Measurements from ENCODE around the gene GJC1.
A peak's percentile ranks its signal among the peaks of the same experiment; 100 is the strongest.

GJC1 gene

DNA sequence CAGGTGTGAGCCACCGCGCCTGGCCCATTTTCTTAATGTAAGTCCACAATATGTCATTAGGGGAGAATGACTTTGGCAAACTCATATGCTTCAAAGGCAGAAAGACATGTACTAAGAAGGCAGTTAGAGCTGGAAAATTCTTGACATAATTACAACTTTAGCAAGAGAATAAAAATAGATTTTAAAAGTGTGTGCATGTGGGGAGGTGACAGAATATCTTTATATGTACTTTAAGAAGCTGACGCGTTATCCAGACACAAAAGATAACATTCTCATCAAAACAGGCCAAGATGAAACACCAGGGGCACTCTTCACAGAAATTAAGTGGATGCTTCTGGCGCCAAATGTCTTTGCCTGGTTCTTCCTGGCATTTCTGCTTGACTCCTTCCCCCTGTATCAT lies 28.2 kb downstream of the GJC1 start:
- DNase-seq (ENCODE audit: low read depth in 2 of 2), result no peak

DNA sequence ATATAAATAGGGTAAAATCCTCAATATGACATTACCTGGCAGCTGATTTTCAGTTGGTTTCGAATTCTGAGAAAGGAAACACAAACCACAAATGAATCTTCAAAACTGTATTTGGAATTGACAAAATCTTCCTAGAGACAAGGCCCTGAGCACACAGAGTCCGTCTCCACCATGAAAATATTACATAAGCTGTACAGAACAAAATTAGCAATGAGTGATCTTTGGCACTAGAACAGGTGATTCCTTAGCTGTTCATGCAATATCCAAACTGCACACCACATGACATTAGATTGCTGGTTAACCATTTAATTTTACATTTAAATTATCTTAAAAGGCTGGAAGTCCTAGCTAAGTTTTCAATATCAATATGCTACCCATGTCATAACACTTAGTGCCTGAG lies 31.7 kb downstream of the GJC1 start:
- DNase-seq (ENCODE audit: low read depth in 2 of 2), result no peak

DNA sequence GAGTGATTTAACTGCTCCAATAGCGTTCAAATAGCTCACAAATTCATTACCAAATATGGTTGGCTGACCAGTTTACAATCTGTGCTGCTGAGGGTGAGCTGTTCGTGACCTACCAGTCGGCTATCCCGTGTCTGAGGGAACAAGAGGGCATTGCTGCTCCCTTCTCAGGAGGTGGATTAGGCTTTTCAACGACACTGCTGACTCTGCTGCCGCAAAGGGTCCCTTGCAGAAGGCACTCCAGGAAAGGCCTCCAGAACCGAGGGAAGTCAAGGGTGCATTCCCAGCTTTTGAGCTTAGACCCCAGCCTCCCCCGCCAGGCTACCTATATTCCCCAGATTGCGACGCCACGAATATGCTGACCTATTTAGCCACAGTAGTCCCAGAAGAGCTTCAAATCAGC lies 32.3 kb downstream of the GJC1 start:
- no peak for DNase-seq (ENCODE audit: low read depth in 2 of 2)

DNA sequence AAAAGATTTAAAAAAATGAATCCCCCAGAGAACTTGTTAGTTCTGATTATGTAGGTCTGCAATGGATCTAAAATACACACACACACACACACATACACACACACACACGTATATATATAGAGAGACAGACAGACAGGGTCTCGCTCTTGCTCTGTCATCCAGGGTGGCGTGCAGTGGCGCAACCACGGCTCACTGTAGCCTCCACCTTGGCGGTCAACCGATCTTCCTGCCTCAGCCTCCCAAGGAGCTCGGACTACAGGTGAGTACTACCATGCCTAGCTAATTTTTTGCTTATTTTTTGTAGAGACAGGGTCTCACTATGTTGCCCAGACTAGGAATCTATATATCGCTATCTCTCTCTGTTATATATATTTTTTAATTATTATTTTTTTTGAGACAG lies 33.4 kb downstream of the GJC1 start:
- DNase-seq (ENCODE audit: low read depth in 2 of 2), result no peak

DNA sequence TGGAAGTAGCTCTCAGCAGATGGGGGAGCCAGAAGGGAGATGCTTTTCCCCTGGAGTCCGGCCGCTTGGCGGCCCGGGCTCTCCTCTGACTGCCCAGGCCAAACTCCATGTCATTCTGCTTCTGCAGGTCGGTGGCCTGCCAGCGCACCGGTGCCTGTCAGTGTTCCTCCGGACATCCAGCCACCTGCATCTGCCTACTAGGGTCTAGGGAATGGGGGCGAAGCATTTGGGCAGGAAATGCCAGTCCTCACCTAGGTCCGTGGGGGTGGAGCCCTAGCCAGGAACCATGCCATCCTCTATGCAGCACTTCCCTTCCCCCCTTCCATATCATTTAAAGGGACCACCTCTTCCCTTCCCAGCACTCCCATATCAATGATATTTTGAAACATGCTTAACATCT lies 34.2 kb downstream of the GJC1 start:
- DNase-seq (ENCODE audit: low read depth in 2 of 2), result no peak

DNA sequence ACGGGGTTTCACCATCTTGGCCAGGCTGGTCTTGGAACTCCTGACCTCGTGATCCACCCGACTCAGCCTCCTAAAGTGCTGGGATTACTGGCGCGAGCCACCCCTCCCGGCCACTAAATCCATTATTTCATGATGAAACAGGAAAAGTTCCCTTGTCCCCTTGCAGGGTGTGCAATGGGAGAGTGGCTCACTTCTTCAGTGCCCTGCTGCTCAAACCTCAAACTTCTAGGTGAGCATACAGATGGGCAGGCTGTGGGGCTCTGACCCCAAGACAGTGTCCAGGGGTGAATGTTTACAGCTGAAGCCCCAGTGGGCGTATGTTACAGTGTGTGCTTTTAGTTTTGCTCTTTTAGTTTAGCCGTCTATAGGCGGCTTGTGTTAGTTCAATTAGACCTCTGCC lies 34.7 kb downstream of the GJC1 start:
- DNase-seq (ENCODE audit: low read depth in 2 of 2), result no peak

DNA sequence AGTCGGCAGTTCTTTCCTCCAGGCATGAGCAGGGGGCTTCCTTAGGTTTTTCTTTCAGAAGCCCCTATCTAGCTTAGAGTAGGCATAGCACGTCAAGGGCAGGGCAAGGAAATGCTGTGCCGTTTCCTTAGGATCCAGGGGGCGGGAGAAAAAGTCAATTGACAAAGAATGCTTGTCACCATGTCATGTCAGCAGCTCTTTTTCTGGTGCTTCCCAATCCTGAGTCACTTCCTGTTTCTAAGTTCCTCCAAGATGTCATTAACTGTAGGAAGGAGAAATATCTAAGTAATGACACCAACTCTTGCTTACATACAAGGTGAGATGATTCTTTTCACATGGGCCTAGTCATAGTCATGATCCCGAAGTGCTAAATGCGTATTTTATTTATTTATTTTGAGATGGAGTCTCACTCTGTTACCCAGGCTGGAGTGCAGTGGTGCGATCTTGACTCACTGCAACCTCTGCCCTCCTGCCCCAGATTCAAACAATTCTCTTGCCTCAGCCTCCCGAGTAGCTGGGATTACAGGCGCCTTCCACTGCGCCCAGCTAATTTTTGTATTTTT lies 35.2 kb downstream of the GJC1 start:
- DNase-seq (ENCODE audit: low read depth in 2 of 2), result no peak

DNA sequence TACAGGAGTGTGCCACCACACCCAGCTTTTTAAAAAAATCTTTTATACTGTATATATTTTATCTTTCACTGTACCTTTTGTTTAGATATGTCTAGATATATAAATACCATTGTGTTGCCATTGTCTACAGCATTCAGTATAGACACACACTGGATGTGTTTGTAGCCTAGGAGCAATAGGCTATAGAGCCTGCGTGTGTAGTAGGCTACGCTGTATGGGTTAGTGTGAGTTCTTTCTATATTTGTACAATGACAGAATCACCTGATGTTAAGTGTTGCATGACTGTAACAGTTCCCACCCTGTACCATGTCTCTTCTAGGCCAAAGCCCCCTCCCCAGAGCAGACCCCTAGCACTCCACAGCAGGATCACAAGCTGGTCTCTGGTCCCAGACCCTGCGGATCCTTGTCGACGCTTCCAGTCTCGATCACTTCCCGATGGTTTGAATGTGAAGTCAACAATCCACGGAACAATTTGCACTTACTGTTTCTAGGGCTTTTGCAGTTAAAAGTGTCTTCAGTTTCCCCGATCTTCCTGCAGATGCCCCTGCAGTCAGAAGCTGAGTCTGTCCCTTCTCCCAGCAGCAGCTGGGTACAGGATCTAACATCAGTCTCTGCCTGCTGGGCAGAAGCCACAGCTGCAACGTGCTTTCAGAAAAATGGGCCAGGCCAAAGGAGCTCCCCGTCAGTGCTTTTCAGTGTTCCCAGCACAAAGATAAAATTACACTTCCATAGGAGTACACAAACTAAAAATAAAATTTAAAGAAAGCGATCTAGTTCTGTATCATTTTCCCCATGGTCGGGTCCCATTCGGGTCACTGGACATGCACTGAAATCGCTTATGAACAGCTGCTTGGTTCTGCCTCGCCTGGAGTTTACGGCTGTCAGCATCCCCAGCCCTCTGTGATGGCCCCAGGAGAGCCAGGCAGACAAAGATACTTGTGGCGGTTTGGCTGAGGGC lies 35.9 kb downstream of the GJC1 start:
- DNase-seq (ENCODE audit: low read depth in 2 of 2), result no peak

DNA sequence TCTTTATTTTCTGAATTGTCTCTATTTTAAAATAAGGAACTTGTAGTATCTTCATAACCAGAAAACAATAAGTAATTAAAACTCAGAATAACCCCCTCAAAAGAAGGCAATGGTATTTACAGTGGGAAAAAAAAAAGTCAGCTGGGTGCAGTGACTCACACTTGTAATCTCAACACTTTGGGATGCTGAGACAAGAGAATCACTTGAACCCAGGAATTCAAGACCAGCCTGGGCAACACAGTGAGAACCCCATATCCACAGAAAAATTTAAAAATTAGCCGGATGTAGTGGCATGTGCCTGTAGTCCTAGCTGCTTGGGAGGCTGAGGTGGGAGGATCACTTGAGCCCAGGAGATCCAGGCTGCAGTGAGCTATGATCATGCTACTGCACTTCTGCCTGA lies 37.8 kb downstream of the GJC1 start:
- no peak for DNase-seq (ENCODE audit: low read depth in 2 of 2)

DNA sequence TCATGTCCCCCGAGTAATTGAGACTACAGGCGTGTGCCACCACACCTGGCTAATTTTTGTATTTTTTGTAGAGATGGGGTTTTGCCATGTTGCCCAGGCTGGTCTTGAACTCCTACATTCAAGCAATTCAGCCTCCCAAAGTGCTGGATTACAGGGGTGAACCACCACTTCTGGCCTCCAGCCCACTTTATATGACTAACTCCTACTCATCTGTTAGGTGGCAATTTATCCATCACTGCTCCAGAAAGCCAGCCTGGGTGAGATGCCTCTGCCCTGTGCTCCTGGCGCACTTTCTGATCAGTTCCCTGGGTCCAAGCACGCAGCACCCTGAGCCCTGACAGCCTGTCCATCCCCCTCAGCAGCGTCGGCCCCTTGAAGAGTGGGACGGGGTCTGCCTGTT lies 41.9 kb downstream of the GJC1 start:
- DNase-seq (ENCODE audit: low read depth in 2 of 2), result no peak

DNA sequence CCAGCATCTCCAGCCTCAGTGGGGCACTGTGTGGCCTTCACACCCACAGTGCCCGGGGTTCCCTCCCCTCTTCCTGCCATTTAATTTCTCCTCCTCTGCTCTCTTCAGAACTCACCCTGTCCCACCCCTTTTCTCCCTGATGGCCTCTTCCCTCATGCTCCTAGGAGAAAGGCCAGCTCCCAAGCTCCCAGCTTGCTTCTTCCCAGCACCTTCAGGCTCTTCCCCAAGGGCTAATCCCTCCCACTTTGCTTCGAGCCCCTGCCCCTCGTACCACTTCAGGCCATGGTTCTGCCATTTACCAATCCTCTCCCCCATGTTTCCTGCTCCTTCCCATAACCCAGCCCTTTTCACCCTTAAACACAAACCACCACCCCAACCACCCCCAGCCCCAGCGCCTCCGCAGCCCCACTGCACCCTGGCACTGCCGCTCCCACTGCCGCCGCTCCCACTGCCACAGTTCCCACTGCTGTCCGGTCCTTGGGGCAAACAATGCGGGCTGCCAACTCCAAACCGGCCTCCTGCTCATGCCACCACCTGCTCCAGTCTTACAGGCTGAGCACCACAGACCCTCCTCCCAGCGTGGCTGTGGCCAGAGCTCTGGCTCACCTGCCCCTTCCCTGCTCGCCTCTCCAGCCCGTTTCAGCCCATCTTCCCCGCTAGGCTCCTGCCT lies 42.7 kb downstream of the GJC1 start:
- no peak for DNase-seq (ENCODE audit: low read depth in 2 of 2)

DNA sequence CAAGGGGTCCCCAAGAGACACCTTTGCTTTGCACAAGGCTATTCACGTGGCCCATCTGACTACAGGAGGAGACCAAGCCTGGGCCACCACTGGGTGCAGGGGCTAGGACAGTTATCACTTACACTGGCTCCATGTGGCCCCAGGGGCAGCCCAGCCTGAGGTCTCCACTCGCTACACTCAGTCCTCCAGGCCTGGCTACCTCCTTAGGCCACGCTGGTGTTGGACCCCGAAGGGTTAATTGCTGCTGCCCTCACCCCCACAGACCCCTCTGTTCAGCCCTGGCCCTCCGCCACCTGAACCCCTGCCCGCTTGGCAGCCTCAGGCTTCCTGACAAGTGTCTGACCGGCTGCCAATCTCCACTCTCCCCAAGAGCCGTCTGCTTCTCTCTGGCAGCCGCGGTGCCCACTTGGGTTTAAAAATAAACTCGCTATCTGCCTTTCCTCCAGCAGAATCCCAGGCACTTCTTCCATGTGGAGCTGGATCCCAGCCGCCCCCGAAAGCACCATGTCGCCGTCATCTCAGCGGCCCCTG lies 43.5 kb downstream of the GJC1 start:
- no peak for DNase-seq (ENCODE audit: low read depth in 2 of 2)

DNA sequence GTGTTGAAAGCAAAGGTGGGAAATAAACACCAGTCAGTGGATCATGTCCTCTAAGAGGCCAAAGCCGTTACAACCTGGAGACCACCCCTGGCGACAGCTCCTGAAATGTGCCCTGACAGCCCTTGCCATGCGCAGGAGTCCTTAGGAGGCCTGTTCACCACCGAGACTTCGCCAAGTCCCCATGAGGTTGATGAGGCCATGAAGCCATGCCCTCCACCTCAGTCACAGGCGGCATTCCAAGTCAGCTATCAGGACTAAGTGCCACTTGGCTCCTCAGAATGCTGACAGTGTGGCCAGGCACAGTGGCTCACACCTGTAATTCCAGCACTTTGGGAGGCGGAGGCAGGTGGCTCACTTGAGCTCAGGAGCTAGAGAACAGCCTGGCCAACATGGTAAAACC lies 44.2 kb downstream of the GJC1 start:
- no peak for DNase-seq (ENCODE audit: low read depth in 2 of 2)

DNA sequence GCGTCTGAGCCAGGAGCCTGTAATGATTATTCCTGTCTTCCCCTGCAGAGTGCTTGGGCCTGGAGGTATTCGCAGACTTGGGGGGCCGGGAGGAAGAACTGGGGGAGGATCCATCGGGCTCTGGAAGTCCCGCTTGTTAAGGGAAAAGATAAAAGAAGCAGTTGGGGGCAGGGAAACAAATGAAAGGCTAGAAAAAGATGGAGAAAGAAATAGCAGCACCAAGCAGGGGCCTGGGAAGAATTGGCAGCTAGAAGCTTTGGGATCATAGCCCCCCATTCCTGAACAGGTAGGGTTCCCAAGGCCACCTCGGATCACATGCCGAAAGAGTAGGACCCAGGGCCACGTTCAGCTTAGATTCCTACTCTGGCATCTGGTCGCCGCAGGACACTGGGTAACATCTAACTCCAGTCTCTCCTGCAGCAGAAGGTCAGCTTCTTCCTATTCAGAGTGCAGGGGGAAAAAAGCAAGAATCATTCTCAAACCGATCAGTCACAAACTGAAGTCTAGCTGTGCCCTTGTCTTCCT lies 47.7 kb downstream of the GJC1 start:
- DNase-seq (ENCODE audit: low read depth in 2 of 2), result no peak

DNA sequence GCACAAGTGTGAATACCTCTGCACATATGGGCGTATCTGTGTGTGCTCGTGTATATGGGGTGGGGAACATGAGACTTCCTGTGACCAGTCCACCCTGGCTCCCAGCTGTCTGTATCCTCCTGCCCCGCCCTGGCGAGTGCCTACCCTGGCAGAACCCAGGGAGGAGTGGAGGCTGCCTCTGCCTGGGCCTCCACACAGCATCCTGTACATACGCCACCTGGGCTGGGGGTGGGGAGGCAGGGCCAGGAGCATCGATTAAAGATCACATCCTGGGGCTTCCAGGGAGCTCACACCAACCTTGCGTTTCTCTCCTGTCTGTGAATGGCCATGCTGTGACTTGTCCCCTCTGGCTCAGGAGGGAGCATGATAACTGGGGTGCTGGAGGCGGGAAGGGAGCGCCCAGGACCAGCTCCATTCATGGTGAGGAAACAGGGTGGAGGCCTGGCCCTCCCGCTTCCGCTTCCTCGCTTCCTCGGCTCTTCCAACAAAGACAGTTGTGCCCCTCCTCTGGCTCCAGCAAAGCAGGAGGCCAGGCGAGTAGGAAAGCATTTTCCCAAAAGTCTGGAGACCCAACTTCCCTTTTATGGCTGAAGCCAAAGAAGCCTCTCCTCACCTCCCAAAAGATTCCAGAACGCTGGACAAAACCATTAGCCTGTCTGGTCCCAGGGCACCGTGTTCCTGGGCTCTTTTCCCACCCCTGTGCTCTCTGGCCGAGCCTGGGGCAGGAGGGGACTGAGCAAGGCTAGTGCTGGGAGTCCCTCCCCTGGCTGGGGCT lies 48.3 kb downstream of the GJC1 start:
- no peak for DNase-seq (ENCODE audit: low read depth in 2 of 2)

DNA sequence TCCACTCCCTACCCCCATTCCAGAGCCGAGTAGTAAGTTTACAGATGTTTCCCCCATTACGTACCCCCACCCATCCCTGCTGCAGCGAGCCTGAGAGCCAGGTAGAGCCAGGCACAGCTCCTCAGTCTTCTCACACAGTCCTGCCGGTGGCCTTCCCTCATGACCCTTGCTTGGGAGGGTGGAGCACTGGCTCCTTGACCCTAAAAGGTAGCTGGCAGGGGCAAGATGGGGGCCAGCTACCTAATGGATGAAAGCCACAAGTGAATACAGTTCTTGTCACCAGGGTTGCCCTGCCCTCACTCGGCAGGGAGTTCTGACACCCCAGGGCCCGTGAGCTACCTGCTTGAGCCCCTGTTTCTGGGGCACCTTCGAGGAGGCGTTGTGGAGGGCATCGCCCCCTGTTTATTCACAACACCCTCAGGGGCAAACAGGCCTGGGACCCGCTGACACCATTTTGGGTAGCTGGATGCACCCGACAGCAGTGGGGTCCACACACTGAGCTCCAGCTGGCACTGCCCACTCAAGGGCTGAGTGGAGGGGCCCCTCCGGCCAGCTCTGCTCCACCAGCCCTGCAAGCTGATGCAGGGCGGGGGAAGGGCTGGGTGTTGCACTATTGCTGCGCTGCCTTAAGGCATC lies 49.1 kb downstream of the GJC1 start:
- DNase-seq (ENCODE audit: low read depth in 2 of 2), result no peak

DNA sequence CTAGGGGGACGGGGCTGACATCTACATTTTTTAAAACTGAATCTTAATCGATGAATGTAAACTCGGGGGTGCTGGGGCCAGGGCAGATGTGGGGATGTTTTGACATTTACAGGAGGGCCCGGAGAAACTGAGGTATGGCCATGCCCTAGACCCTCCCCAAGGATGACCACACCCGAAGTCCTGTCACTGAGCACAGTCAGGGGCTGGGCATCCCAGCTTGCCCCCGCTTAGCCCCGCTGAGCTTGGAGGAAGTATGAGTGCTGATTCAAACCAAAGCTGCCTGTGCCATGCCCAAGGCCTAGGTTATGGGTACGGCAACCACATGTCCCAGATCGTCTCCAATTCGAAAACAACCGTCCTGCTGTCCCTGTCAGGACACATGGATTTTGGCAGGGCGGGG lies 49.9 kb downstream of the GJC1 start:
- DNase-seq (ENCODE audit: low read depth in 2 of 2), result no peak

DNA sequence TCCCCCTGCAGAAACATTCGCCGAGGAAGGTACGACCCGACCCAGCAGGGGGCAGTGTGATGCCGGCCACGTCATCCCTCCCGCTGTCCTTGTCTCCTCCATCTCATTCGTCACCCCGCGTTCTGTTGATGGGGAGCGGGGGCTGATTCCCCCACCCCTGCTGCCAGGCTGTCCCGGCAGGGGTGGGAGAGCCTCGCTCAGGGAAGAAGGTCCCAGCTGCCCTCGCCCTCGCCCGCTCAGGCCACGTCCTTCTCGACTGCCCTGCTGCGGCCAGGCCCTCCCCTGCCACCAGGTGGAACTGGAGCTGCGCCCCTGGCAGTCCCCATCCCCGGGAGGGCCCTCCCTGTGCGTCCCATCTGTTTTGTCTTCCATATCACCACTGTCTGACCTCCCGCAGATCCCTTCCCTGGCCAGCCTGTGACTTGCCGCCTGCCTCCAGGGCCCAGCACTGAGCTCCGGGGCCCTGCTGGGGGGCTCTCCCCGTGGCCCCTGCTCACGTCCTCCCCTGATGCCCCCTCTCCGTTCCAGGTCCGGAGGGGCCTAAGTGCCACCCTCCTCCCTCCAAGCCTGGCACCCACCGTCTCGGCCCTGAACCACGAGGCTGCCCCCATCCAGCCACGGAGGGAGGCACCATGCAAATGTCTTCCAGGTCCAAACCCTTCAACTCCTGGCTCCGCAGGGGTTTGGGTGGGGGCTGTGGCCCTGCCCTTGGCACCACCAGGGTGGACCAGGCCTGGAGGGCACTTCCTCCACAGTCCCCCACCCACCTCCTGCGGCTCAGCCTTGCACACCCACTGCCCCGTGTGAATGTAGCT lies 50.7 kb downstream of the GJC1 start:
- DNase-seq (ENCODE audit: low read depth in 2 of 2), result peak; percentile 60 to 74

DNA sequence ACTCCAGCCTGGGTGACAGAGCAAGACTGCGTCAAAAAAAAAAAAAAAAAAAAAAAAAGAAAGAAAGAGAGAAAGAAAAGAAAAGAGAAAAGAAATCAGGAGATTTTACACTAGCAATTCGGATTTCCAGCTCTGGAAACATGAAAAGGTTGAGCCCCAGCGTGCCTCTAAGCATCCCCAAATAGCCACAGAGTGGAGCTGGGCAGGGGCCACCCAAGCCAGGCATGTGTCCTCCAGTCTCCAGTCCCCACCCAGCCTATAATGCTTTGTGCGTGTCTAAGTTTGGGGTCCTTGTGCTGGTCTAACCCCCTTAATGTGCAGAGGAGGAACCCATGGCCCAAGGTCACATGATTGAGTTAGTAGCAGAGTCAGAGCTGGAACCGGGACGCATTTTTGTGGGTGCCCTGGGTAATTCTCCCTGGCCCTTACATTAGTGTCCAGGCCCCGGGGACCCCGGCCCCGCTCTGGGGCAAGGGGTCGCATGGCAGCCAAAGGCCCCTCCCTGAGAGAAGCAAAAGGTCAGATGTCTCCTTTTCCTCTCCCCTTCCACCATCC lies 51.4 kb downstream of the GJC1 start:
- DNase-seq (ENCODE audit: low read depth in 2 of 2), result no peak
